HL-60 (cell line): Measurements from ENCODE around the gene KANTR.

Source experiments
- CTCF ChIP-seq: IDR thresholded peaks from one replicate; pipeline ENCODE4 v1.5.1; 2011; ENCODE audit warnings: low read length, control low read depth, inconsistent platforms; ENCODE audit not compliant: insufficient read depth
- GABPA ChIP-seq: IDR thresholded peaks from 2 replicates; pipeline ENCODE4 v1.6.1; 2012; ENCODE audit warnings: low read depth
- POLR2AphosphoS5 ChIP-seq: IDR thresholded peaks from 2 replicates; pipeline ENCODE4 v1.6.1; 2012; ENCODE audit warnings: low read depth
- REST ChIP-seq: IDR thresholded peaks from 2 replicates; pipeline ENCODE4 v1.6.1; 2012; ENCODE audit warnings: low read depth; ENCODE audit not compliant: insufficient replicate concordance
- SPI1 ChIP-seq: IDR thresholded peaks from 2 replicates; pipeline ENCODE4 v1.6.1; 2012; ENCODE audit warnings: low read depth, mild to moderate bottlenecking, borderline replicate concordance

GRCh38 chrX:53044995-53045394, 48.9 kb upstream of the KANTR start:
- TF ChIP-seq CTCF (no peak), POLR2AphosphoS5 (no peak), SPI1 (no peak), GABPA (no peak), REST (no peak)
